HG03575 (cell line): ENCODE results near the gene PROKR1.

Experiments used
- ATAC-seq: cut with Tn5 transposase; IDR thresholded peaks from one replicate; pipeline ENCODE4 v1.9.1; 2021; ENCODE audit not compliant: unreplicated experiment, insufficient number of reproducible peaks, low FRiP score; ENCODE audit errors: extremely low read depth

Gene PROKR1

GRCh38 chr2:68689553-68690537 is 46.5 kb downstream of the PROKR1 start:
- peak; percentile 96 for ATAC-seq

- ATAC-seq = no peak
Measured at GRCh38 chr2:68690851-68691250, 47.5 kb downstream of the PROKR1 start.

GRCh38 chr2:68692511-68692910 is 49.1 kb downstream of the PROKR1 start:
- ATAC-seq = no peak

GRCh38 chr2:68693951-68694350 is 50.6 kb downstream of the PROKR1 start:
- ATAC-seq = no peak

- no peak for ATAC-seq
Measured at GRCh38 chr2:68695971-68696370, 52.6 kb downstream of the PROKR1 start.

- ATAC-seq = no peak
Measured at GRCh38 chr2:68696554-68696953, 53.2 kb downstream of the PROKR1 start.

GRCh38 chr2:68698567-68699377 is 55.4 kb downstream of the PROKR1 start:
- ATAC-seq = no peak

- ATAC-seq = no peak
Measured at GRCh38 chr2:68700560-68700959, 57.2 kb downstream of the PROKR1 start.

- ATAC-seq = no peak
Measured at GRCh38 chr2:68706637-68707036, 63.3 kb downstream of the PROKR1 start.
